SK-N-SH (cell line): ENCODE data around the gene ZBTB49. TPM values are rescaled to one million over a fixed set of nuclear protein-coding genes. Genes with fewer than 3 reads are reported as not detected.

Experiments
- CTCF ChIA-PET: fragments of 300-600, 350-600 bp; formaldehyde crosslinking; extraction: SDS; loops from one replicate; lab custom pipeline; 2021; lab: Yijun Ruan, JAX
- POLR2A ChIA-PET: fragments of 350-600 bp; sonication (Branson Sonifier 250); formaldehyde crosslinking; extraction: SDS; loops from one replicate; lab custom pipeline; 2020; ENCODE audit warnings: antibody characterized with exemption, inconsistent platforms; lab: Yijun Ruan, JAX
- DNase-seq: peaks from one replicate; pipeline ENCODE4 v3.0.0; 2012
- H2AFZ ChIP-seq: fragments of 200-600 bp; sonication (generic); 2 replicates; pipeline ENCODE4 v1.8.1; 2016; ENCODE audit warnings: antibody characterized with exemption, mild to moderate bottlenecking, low read depth
- H3F3A ChIP-seq: fragments of 200-600 bp; sonication (generic); replicated peaks from 2 replicates; pipeline ENCODE3; 2016; ENCODE audit warnings: antibody characterized with exemption, mild to moderate bottlenecking; ENCODE audit not compliant: insufficient read depth
- H3K27ac ChIP-seq, 2 experiments: fragments of 200-500 bp in 1 of 2; fragments of 200-600 bp in 1 of 2; sonication (Bioruptor generic) in 1 of 2; sonication (generic), shearing (Covaris generic) in 1 of 2; 2 replicates each; pipeline versions ENCODE4 v1.5.1 to v1.6.1; 2014 to 2016; ENCODE audit warnings: low read depth in 2 of 2, inconsistent platforms in 1 of 2, low read length in 1 of 2, mild to moderate bottlenecking in 1 of 2, mixed read lengths in 1 of 2
- H3K27me3 ChIP-seq: fragments of 200-600 bp; sonication (generic), shearing (Covaris generic); 2 replicates; pipeline ENCODE4 v1.6.1; 2016; ENCODE audit warnings: mixed run types; ENCODE audit not compliant: insufficient read depth
- H3K36me3 ChIP-seq, 2 experiments: fragments of 200-500 bp in 1 of 2; fragments of 200-600 bp in 1 of 2; sonication (Bioruptor generic) in 1 of 2; sonication (generic) in 1 of 2; replicated peaks in 1 of 2; 2 replicates each; pipeline versions ENCODE3 to v1.5.1; 2014 to 2016; ENCODE audit warnings: low read length in 1 of 2, mild to moderate bottlenecking in 1 of 2; ENCODE audit not compliant: insufficient read depth in 2 of 2, control insufficient read depth in 1 of 2
- H3K4me1 ChIP-seq, 2 experiments: fragments of 200-500 bp in 1 of 2; fragments of 200-600 bp in 1 of 2; sonication (Bioruptor generic) in 1 of 2; sonication (generic), shearing (Covaris generic) in 1 of 2; 2 replicates each; pipeline versions ENCODE4 v1.5.1 to v1.6.1; 2014 to 2016; ENCODE audit warnings: low read depth in 1 of 2, low read length in 1 of 2, mixed run types in 1 of 2; ENCODE audit not compliant: insufficient read depth in 2 of 2, control insufficient read depth in 1 of 2
- H3K4me2 ChIP-seq: fragments of 200-600 bp; sonication (generic), shearing (Covaris generic); 2 replicates; pipeline ENCODE4 v1.6.1; 2017; ENCODE audit warnings: mixed run types
- H3K4me3 ChIP-seq, 2 experiments: fragments of 200-500 bp in 1 of 2; fragments of 200-600 bp in 1 of 2; sonication (Bioruptor generic) in 1 of 2; sonication (generic), shearing (Covaris generic) in 1 of 2; 2 replicates each; pipeline versions ENCODE4 v1.5.1 to v1.8.1; 2014 to 2016; ENCODE audit warnings: low read depth in 2 of 2, inconsistent platforms in 1 of 2, low read length in 1 of 2, mild to moderate bottlenecking in 1 of 2, mixed read lengths in 1 of 2, moderate library complexity in 1 of 2
- H3K79me2 ChIP-seq: fragments of 200-600 bp; sonication (generic); 2 replicates; pipeline ENCODE4 v1.8.1; 2017; ENCODE audit warnings: mild to moderate bottlenecking; ENCODE audit not compliant: insufficient read depth
- H3K9ac ChIP-seq: fragments of 200-600 bp; sonication (generic); 2 replicates; pipeline ENCODE4 v1.6.1; 2017; ENCODE audit warnings: mixed run types
- H3K9me2 ChIP-seq: fragments of 200-600 bp; sonication (generic); 2 replicates; pipeline ENCODE4 v1.6.1; 2017; ENCODE audit warnings: mixed run types
- H3K9me3 ChIP-seq: fragments of 200-600 bp; sonication (generic); 2 replicates; pipeline ENCODE4 v1.6.1; 2017; ENCODE audit warnings: mixed run types, mild to moderate bottlenecking, moderate library complexity
- H4K20me1 ChIP-seq: fragments of 200-600 bp; sonication (generic); 2 replicates; pipeline ENCODE4 v1.6.1; 2017; ENCODE audit warnings: mild to moderate bottlenecking, mixed run types; ENCODE audit not compliant: insufficient read depth
- CHD2 ChIP-seq: fragments of 150-350 bp; IDR thresholded peaks from 2 replicates; pipeline ENCODE4 v1.6.1; 2018; ENCODE audit warnings: low read length; ENCODE audit not compliant: partially characterized antibody
- ELF1 ChIP-seq: IDR thresholded peaks from 2 replicates; pipeline ENCODE4 v1.4.0; 2012
- EP300 ChIP-seq, 2 experiments: IDR thresholded peaks; 2 replicates each; pipeline versions ENCODE4 v1.4.0 to v1.6.1; 2012; ENCODE audit warnings: borderline replicate concordance in 1 of 2, low read depth in 1 of 2, low read length in 1 of 2
- EZH2phosphoT487 ChIP-seq: fragments of 200-600 bp; sonication (generic); IDR thresholded peaks from 2 replicates; pipeline ENCODE4 v1.6.1; 2017; ENCODE audit warnings: low read depth, mixed run types, mild to moderate bottlenecking, antibody characterized with exemption, moderate library complexity, borderline replicate concordance
- FOSL2 ChIP-seq: IDR thresholded peaks from 2 replicates; pipeline ENCODE4 v1.4.0; 2012; ENCODE audit warnings: low read depth, mild to moderate bottlenecking, moderate library complexity, borderline replicate concordance
- FOXJ3 ChIP-seq: sonication (generic); formaldehyde crosslinking; IDR thresholded peaks from 2 replicates; pipeline ENCODE4 v1.5.1; 2020; ENCODE audit warnings: mild to moderate bottlenecking, missing genetic modification reagents
- FOXM1 ChIP-seq: IDR thresholded peaks from 2 replicates; pipeline ENCODE4 v1.4.0; 2012; ENCODE audit warnings: low read depth, mild to moderate bottlenecking
- GABPA ChIP-seq: IDR thresholded peaks from 2 replicates; pipeline ENCODE4 v1.4.0; 2012; ENCODE audit warnings: low read depth, mild to moderate bottlenecking
- JUND ChIP-seq: IDR thresholded peaks from 2 replicates; pipeline ENCODE4 v1.4.0; 2012
- MEF2A ChIP-seq: IDR thresholded peaks from 2 replicates; pipeline ENCODE4 v1.4.0; 2012; ENCODE audit warnings: low read depth, borderline replicate concordance
- MXI1 ChIP-seq: IDR thresholded peaks from 2 replicates; pipeline ENCODE4 v1.6.1; 2012; ENCODE audit warnings: mild to moderate bottlenecking, low read depth, low read length, improper control_type of control experiment
- NFIC ChIP-seq: IDR thresholded peaks from 2 replicates; pipeline ENCODE4 v1.4.0; 2012; ENCODE audit warnings: borderline replicate concordance
- POLR2AphosphoS5 ChIP-seq: IDR thresholded peaks from 2 replicates; pipeline ENCODE4 v1.6.1; 2012; ENCODE audit warnings: low read depth, low read length
- RCOR1 ChIP-seq: fragments of 150-350 bp; IDR thresholded peaks from 2 replicates; pipeline ENCODE4 v1.6.1; 2017; ENCODE audit warnings: antibody characterized with exemption, low read length
- REST ChIP-seq: IDR thresholded peaks from 2 replicates; pipeline ENCODE4 v1.6.1; 2012; ENCODE audit warnings: mild to moderate bottlenecking, low read depth, low read length, moderate library complexity
- RFX5 ChIP-seq: IDR thresholded peaks from 2 replicates; pipeline ENCODE4 v1.6.1; 2012; ENCODE audit warnings: mild to moderate bottlenecking, improper control_type of control experiment, low read length
- RXRA ChIP-seq: IDR thresholded peaks from 2 replicates; pipeline ENCODE4 v1.4.0; 2012; ENCODE audit warnings: low read depth, mild to moderate bottlenecking, borderline replicate concordance
- TCF12 ChIP-seq: IDR thresholded peaks from 2 replicates; pipeline ENCODE4 v1.4.0; 2012
- TEAD4 ChIP-seq: IDR thresholded peaks from 2 replicates; pipeline ENCODE4 v1.4.0; 2012; ENCODE audit warnings: mild to moderate bottlenecking, borderline replicate concordance; ENCODE audit not compliant: insufficient read depth
- WGBS: methylation state at CpG from one replicate; pipeline ENCODE4 v1.1.6; 2017; ENCODE audit warnings: low lambda C conversion rate; 5-methylcytosine and 5-hydroxymethylcytosine counted together
- polyA plus RNA-seq, 3 experiments: library from polyadenylated mRNA; depleted of rRNA; stranded (reverse); fragments of >200 nt; gene quantifications; 2 replicates each; pipeline ENCODE4 v1.2.3, GENCODE V29; 2012
- TF ChIP-seq, protein P1 (sequence below): fragments of 150-350 bp; IDR thresholded peaks from 2 replicates; pipeline ENCODE4 v1.6.1; 2017; ENCODE audit warnings: antibody characterized with exemption, low read length, low read depth, borderline replicate concordance
- TF ChIP-seq, protein P2 (sequence below): IDR thresholded peaks from 2 replicates; pipeline ENCODE4 v1.4.0; 2012; ENCODE audit warnings: low read depth, borderline replicate concordance
- TF ChIP-seq, protein P3 (sequence below): fragments of 150-350 bp; IDR thresholded peaks from 2 replicates; pipeline ENCODE4 v1.6.1; 2016; ENCODE audit warnings: mild to moderate bottlenecking, low read depth, low read length

ZBTB49 gene
- polyA plus RNA-seq, 1 of the 3 experiments (the other 2 are of a cell fraction), result 3.1 TPM

GRCh38 chr4:4254666-4255065 is 35.4 kb upstream of the ZBTB49 start:
- no peaks in the 10 kb centered on the region for H4K20me1 ChIP-seq
- no peak overlapping the region for H3K4me2 ChIP-seq
- H3K4me3 ChIP-seq, result no peak overlapping the region
- 68% methylated on average over 6 of the region's 6 CpGs for WGBS
- no peak for DNase-seq
- no peaks in the 10 kb centered on the region for H3K9me3 ChIP-seq
- no peak for TF ChIP-seq RCOR1
- no peak for TF ChIP-seq GABPA
- TF ChIP-seq RFX5, result no peak
- TF ChIP-seq TEAD4, result no peak
- TF ChIP-seq EZH2phosphoT487, result no peak
- TF ChIP-seq EP300 (IDR thresholded peaks at IDR 0.05; ENCODE audit: borderline replicate concordance in 1 of 2, low read depth in 1 of 2, low read length in 1 of 2), result no peak
- no peak for TF ChIP-seq POLR2AphosphoS5
- no peak for TF ChIP-seq RXRA
- TF ChIP-seq, protein P1, sequence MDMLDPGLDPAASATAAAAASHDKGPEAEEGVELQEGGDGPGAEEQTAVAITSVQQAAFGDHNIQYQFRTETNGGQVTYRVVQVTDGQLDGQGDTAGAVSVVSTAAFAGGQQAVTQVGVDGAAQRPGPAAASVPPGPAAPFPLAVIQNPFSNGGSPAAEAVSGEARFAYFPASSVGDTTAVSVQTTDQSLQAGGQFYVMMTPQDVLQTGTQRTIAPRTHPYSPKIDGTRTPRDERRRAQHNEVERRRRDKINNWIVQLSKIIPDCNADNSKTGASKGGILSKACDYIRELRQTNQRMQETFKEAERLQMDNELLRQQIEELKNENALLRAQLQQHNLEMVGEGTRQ, result no peak
- no peak for TF ChIP-seq TCF12
- no peak for TF ChIP-seq REST
- no peak for TF ChIP-seq NFIC
- TF ChIP-seq FOSL2, result no peak
- TF ChIP-seq, all 33 proteins: peak for 0
- no peak overlapping the region for H2AFZ ChIP-seq
- H3K79me2 ChIP-seq, result no peaks in the 10 kb centered on the region
- no peaks in the 10 kb centered on the region for H3K4me1 ChIP-seq
- H3K9me2 ChIP-seq, result no peaks in the 10 kb centered on the region
- peaks cover 5% of the 10 kb centered on the region for H3F3A ChIP-seq
- no peak overlapping the region for H3K9ac ChIP-seq
- H3K36me3 ChIP-seq, result no peaks in the 10 kb centered on the region
- POLR2A ChIA-PET, result no interaction called here
- CTCF ChIA-PET, result interaction anchor here (1.2 to 1.5 kb wide), 2 partner anchors 63 to 81 kb away, joined by 3 to 5 read pairs; no protein-coding TSS in a partner anchor
- no peaks in the 10 kb centered on the region for H3K27me3 ChIP-seq
- no peak overlapping the region for H3K27ac ChIP-seq

DNA sequence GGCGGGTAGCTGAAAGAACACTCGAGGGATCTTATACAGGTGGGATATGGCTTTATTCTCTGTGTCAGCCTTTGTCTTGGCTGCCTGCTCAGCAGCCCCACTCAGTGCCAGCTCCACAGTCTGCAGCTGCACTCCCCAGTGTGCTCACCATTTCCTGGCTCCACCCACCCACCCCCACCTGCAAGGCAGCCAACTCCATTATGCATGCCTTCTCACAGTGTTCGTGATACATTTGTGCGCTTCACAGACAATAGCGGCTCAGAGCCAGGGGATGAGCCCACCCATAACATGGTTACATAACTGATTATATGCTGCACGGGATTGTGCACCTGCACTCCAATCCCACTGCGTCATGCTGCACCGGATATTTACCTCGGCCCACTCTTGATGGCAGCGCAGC is 33.3 kb upstream of the ZBTB49 start:
- Histone ChIP-seq H3K4me1 (no peaks in the 10 kb centered on the region), H3K27me3 (no peaks in the 10 kb centered on the region), H3K27ac (no peak overlapping the region), H3F3A (peaks cover 5% of the 10 kb centered on the region), H3K9ac (no peak overlapping the region), H3K4me2 (no peak overlapping the region), H3K79me2 (no peaks in the 10 kb centered on the region), H3K36me3 (no peaks in the 10 kb centered on the region), H2AFZ (no peak overlapping the region), H4K20me1 (no peaks in the 10 kb centered on the region), H3K4me3 (no peak overlapping the region), H3K9me2 (no peaks in the 10 kb centered on the region), H3K9me3 (no peaks in the 10 kb centered on the region)
- no peak for DNase-seq
- POLR2A ChIA-PET, result no interaction called here
- CTCF ChIA-PET, result interaction anchor here (1.4 to 1.6 kb wide), 2 partner anchors 71 to 76 kb away, joined by 3 to 4 read pairs; no protein-coding TSS in a partner anchor
- WGBS, result 73% methylated on average over 10 of the region's 10 CpGs
- no peak for TF ChIP-seq MXI1
- TF ChIP-seq FOXJ3, result no peak
- no peak for TF ChIP-seq RFX5
- no peak for TF ChIP-seq CHD2
- TF ChIP-seq, protein P1, result no peak
- no peak for TF ChIP-seq POLR2AphosphoS5
- TF ChIP-seq JUND, result no peak
- TF ChIP-seq ELF1, result no peak
- TF ChIP-seq, protein P2, sequence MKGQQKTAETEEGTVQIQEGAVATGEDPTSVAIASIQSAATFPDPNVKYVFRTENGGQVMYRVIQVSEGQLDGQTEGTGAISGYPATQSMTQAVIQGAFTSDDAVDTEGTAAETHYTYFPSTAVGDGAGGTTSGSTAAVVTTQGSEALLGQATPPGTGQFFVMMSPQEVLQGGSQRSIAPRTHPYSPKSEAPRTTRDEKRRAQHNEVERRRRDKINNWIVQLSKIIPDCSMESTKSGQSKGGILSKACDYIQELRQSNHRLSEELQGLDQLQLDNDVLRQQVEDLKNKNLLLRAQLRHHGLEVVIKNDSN, result no peak
- TF ChIP-seq, protein P3, sequence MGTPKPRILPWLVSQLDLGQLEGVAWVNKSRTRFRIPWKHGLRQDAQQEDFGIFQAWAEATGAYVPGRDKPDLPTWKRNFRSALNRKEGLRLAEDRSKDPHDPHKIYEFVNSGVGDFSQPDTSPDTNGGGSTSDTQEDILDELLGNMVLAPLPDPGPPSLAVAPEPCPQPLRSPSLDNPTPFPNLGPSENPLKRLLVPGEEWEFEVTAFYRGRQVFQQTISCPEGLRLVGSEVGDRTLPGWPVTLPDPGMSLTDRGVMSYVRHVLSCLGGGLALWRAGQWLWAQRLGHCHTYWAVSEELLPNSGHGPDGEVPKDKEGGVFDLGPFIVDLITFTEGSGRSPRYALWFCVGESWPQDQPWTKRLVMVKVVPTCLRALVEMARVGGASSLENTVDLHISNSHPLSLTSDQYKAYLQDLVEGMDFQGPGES, result no peak
- TF ChIP-seq EP300 (IDR thresholded peaks at IDR 0.05; ENCODE audit: borderline replicate concordance in 1 of 2, low read depth in 1 of 2, low read length in 1 of 2), result no peak
- no peak for TF ChIP-seq FOXM1
- TF ChIP-seq GABPA, result no peak
- TF ChIP-seq MEF2A, result no peak
